Neuronal stem cell (in vitro differentiated cells): ENCODE results near the gene CDK11A.

Experiments
- DNase-seq: peaks from one replicate; pipeline ENCODE4 v3.0.0-alpha.2; 2013; ENCODE audit warnings: low spot score
- H2AFZ ChIP-seq: one replicate; pipeline ENCODE4 v1.6.1; 2013; ENCODE audit warnings: mild to moderate bottlenecking, low read length, inconsistent platforms
- H2AK5ac ChIP-seq: 2 replicates; pipeline ENCODE4 v1.6.1; 2013; ENCODE audit warnings: low read depth, mild to moderate bottlenecking, inconsistent platforms, low read length, moderate library complexity, mixed read lengths
- H2BK120ac ChIP-seq: 2 replicates; pipeline ENCODE4 v1.6.1; 2013; ENCODE audit warnings: low read depth, mild to moderate bottlenecking, inconsistent platforms, low read length, moderate library complexity, mixed read lengths
- H2BK12ac ChIP-seq: one replicate; pipeline ENCODE4 v1.6.1; 2013; ENCODE audit warnings: low read length, inconsistent platforms
- H2BK15ac ChIP-seq: 2 replicates; pipeline ENCODE4 v1.6.1; 2013; ENCODE audit warnings: mild to moderate bottlenecking, low read length, inconsistent platforms, mixed read lengths
- H2BK5ac ChIP-seq: one replicate; pipeline ENCODE4 v1.6.1; 2013; ENCODE audit warnings: inconsistent platforms, mild to moderate bottlenecking, low read length, moderate library complexity
- H3K14ac ChIP-seq: one replicate; pipeline ENCODE4 v1.6.1; 2013; ENCODE audit warnings: low read length, inconsistent platforms
- H3K18ac ChIP-seq: 2 replicates; pipeline ENCODE4 v1.6.1; 2013; ENCODE audit warnings: low read length, inconsistent platforms
- H3K23ac ChIP-seq: 2 replicates; pipeline ENCODE4 v1.6.1; 2013; ENCODE audit warnings: low read depth, mild to moderate bottlenecking, mixed read lengths, low read length, inconsistent platforms; ENCODE audit not compliant: poor library complexity
- H3K27ac ChIP-seq: replicated peaks from 3 replicates; pipeline ENCODE4 v1.5.1; 2013; ENCODE audit warnings: low read length, inconsistent platforms
- H3K27me3 ChIP-seq, 3 experiments: 2 replicates each; pipeline ENCODE4 v1.6.1; 2013; ENCODE audit warnings: low read length in 3 of 3, mild to moderate bottlenecking in 2 of 3, inconsistent platforms in 1 of 3, low read depth in 1 of 3, mixed read lengths in 1 of 3, moderate library complexity in 1 of 3; ENCODE audit not compliant: control insufficient read depth in 3 of 3, insufficient read depth in 3 of 3
- H3K36me3 ChIP-seq, 2 donors: replicated peaks in 1 of 2; 2 replicates each; pipeline ENCODE4 v1.6.1; 2013; ENCODE audit warnings: low read length in 2 of 2; ENCODE audit not compliant: control insufficient read depth in 2 of 2, insufficient read depth in 2 of 2
- H3K4ac ChIP-seq: 2 replicates; pipeline ENCODE4 v1.6.1; 2013; ENCODE audit warnings: inconsistent platforms, mild to moderate bottlenecking, low read length, moderate library complexity
- H3K4me1 ChIP-seq, 2 donors: 1 replicate in 1 of 2; 2 replicates in 1 of 2; pipeline ENCODE4 v1.6.1; 2013; ENCODE audit warnings: low read length in 2 of 2, low read depth in 1 of 2; ENCODE audit not compliant: control insufficient read depth in 2 of 2, insufficient read depth in 1 of 2
- H3K4me2 ChIP-seq: one replicate; pipeline ENCODE4 v1.6.1; 2013; ENCODE audit warnings: mild to moderate bottlenecking, low read length, inconsistent platforms; ENCODE audit not compliant: insufficient read depth, poor library complexity, severe bottlenecking
- H3K4me3 ChIP-seq, 2 donors: 2 replicates each; pipeline ENCODE4 v1.5.1; 2013; ENCODE audit warnings: low read length in 2 of 2, mild to moderate bottlenecking in 2 of 2, inconsistent platforms in 1 of 2, moderate library complexity in 1 of 2
- H3K79me1 ChIP-seq: one replicate; pipeline ENCODE4 v1.6.1; 2013; ENCODE audit warnings: low read depth, mild to moderate bottlenecking, inconsistent platforms, low read length, moderate library complexity
- H3K9ac ChIP-seq: one replicate; pipeline ENCODE4 v1.6.1; 2013; ENCODE audit warnings: mild to moderate bottlenecking, low read depth, low read length, inconsistent platforms; ENCODE audit not compliant: poor library complexity
- H3K9me3 ChIP-seq, 2 donors: replicated peaks in 1 of 2; 2 replicates each; pipeline versions ENCODE3 to v1.6.1; 2013; ENCODE audit warnings: low read length in 2 of 2, mild to moderate bottlenecking in 2 of 2, inconsistent platforms in 1 of 2, low read depth in 1 of 2, mixed read lengths in 1 of 2, moderate library complexity in 1 of 2; ENCODE audit not compliant: control insufficient read depth in 2 of 2, insufficient read depth in 1 of 2
- H4K8ac ChIP-seq: one replicate; pipeline ENCODE4 v1.6.1; 2013; ENCODE audit warnings: low read depth, mild to moderate bottlenecking, inconsistent platforms, low read length, moderate library complexity
- H4K91ac ChIP-seq: one replicate; pipeline ENCODE4 v1.6.1; 2013; ENCODE audit warnings: low read length, low read depth, mild to moderate bottlenecking, inconsistent platforms; ENCODE audit not compliant: poor library complexity
- WGBS, 2 donors: extraction: QIAGEN DNeasy Blood & Tissue Kit; methylation state at CpG; one replicate each; pipeline ENCODE4 v1.1.7; 2013; ENCODE audit warnings: missing lambda C conversion rate in 2 of 2, mixed read lengths in 1 of 2; ENCODE audit not compliant: insufficient read length in 2 of 2, insufficient replicate concordance in 1 of 2; ENCODE audit errors: extremely low coverage in 2 of 2; 5-methylcytosine and 5-hydroxymethylcytosine counted together

CDK11A gene

GRCh38 chr1:1768249-1768992 is 44.3 kb upstream of the CDK11A start:
- H2BK120ac ChIP-seq = no peak overlapping the region

GRCh38 chr1:1764876-1765470 is 40.8 kb upstream of the CDK11A start:
- Histone ChIP-seq H2AK5ac (no peak overlapping the region), H4K91ac (no peak overlapping the region), H3K4me1 (peaks cover 0 to 7% of the 10 kb centered on the region in 2 donors), H2AFZ (no peak overlapping the region), H3K9me3 (peaks cover 0 to 14% of the 10 kb centered on the region in 2 donors), H2BK120ac (no peak overlapping the region), H3K23ac (no peak overlapping the region), H2BK5ac (no peak overlapping the region), H3K36me3 (peaks cover 30 to 73% of the 10 kb centered on the region in 2 donors), H3K27me3 (no peaks in the 10 kb centered on the region), H2BK12ac (peak overlapping the region; percentile 58), H3K4me3 (no peak overlapping the region), H3K9ac (no peak overlapping the region), H3K27ac (no peak overlapping the region), H3K14ac (no peak overlapping the region), H4K8ac (no peak overlapping the region), H3K4ac (no peak overlapping the region), H2BK15ac (no peak overlapping the region), H3K79me1 (peaks cover 15% of the 10 kb centered on the region), H3K18ac (no peak overlapping the region), H3K4me2 (no peak overlapping the region)
- no CpG with 5 or more reads among the region's 23 CpGs for WGBS, 2 donors
- DNase-seq = no peak

More at GRCh38 chr1:1768249-1768992, 44.3 kb upstream of the CDK11A start:
- H3K4ac ChIP-seq = no peak overlapping the region
- H3K18ac ChIP-seq = no peak overlapping the region
- no peak overlapping the region for H3K4me2 ChIP-seq
- H4K91ac ChIP-seq = no peak overlapping the region
- H3K9me3 ChIP-seq = peaks cover 4 to 23% of the 10 kb centered on the region in 2 donors
- no peak overlapping the region for H3K27ac ChIP-seq
- no peak overlapping the region for H2BK15ac ChIP-seq
- no peak overlapping the region for H3K4me3 ChIP-seq
- no peaks in the 10 kb centered on the region for H3K27me3 ChIP-seq
- H3K23ac ChIP-seq = no peak overlapping the region
- no peak overlapping the region for H2BK5ac ChIP-seq
- H2AK5ac ChIP-seq = no peak overlapping the region
- no peak overlapping the region for H4K8ac ChIP-seq
- DNase-seq = no peak
- H2AFZ ChIP-seq = no peak overlapping the region
- H2BK12ac ChIP-seq = no peak overlapping the region
- WGBS, 2 donors = no CpG with 5 or more reads among the region's 7 CpGs
- no peak overlapping the region for H3K14ac ChIP-seq
- H3K36me3 ChIP-seq = peaks cover 17 to 58% of the 10 kb centered on the region in 2 donors
- peaks cover 0 to 7% of the 10 kb centered on the region in 2 donors for H3K4me1 ChIP-seq
- H3K79me1 ChIP-seq = peaks cover 9% of the 10 kb centered on the region
- H3K9ac ChIP-seq = no peak overlapping the region

- Histone ChIP-seq H2AFZ (no peak overlapping the region), H3K4me2 (no peak overlapping the region), H3K14ac (no peak overlapping the region), H2BK15ac (no peak overlapping the region), H3K27me3 (no peaks in the 10 kb centered on the region), H2BK120ac (no peak overlapping the region), H3K9me3 (peaks cover 0 to 12% of the 10 kb centered on the region in 2 donors), H3K36me3 (peaks cover 36 to 82% of the 10 kb centered on the region in 2 donors), H3K4ac (no peak overlapping the region), H2AK5ac (no peak overlapping the region), H3K18ac (no peak overlapping the region), H3K79me1 (peaks cover 25% of the 10 kb centered on the region), H3K4me1 (peaks cover 0 to 7% of the 10 kb centered on the region in 2 donors), H3K23ac (no peak overlapping the region), H3K4me3 (peak overlapping the region in 1 of 2 donors; percentile 36), H2BK5ac (no peak overlapping the region), H2BK12ac (peak overlapping the region; percentile 16), H4K91ac (no peak overlapping the region), H3K9ac (no peak overlapping the region), H3K27ac (no peak overlapping the region), H4K8ac (no peak overlapping the region)
- no peak for DNase-seq
- no CpG with 5 or more reads among the region's 32 CpGs for WGBS, 2 donors
Measured at GRCh38 chr1:1763657-1764621, 39.8 kb upstream of the CDK11A start.
